SK-N-SH treated with all-trans-retinoic acid at 6 μM for 48 hours (cell line): ENCODE data around the gene RTBDN.

Experiments
- ATAC-seq: fragments of 200-7000 bp; cut with Tn5 transposase; 3 replicates; pipeline ENCODE4 v1.9.1; 2020; ENCODE audit warnings: mild to moderate bottlenecking, moderate library complexity
- ESRRG ChIP-seq: fragments of 250-450 bp; sonication (Bioruptor Pico); IDR thresholded peaks from 2 replicates; pipeline ENCODE4 v1.6.1; 2021; ENCODE audit warnings: mild to moderate bottlenecking
- GLIS3 ChIP-seq: fragments of 250-450 bp; sonication (Bioruptor Pico); IDR thresholded peaks from 2 replicates; pipeline ENCODE4 v1.5.0; 2020; ENCODE audit warnings: mild to moderate bottlenecking, moderate library complexity
- PATZ1 ChIP-seq: fragments of 250-450 bp; sonication (Bioruptor Pico); IDR thresholded peaks from 2 replicates; pipeline ENCODE4 v1.8.0; 2020; ENCODE audit warnings: mild to moderate bottlenecking, moderate library complexity, borderline replicate concordance
- SNAI2 ChIP-seq: fragments of 250-450 bp; sonication (Bioruptor Pico); IDR thresholded peaks from 2 replicates; pipeline ENCODE4 v1.5.0; 2020; ENCODE audit warnings: mild to moderate bottlenecking, moderate library complexity
- TCF4 ChIP-seq: fragments of 250-450 bp; sonication (Bioruptor Pico); IDR thresholded peaks from 2 replicates; pipeline ENCODE4 v1.8.0; 2021; ENCODE audit warnings: mild to moderate bottlenecking, moderate library complexity, borderline replicate concordance

The RTBDN gene

GRCh38 chr19:12778017-12778904, 56.1 kb downstream of the RTBDN start:
- no peak for TF ChIP-seq ESRRG (CRISPR knock-in tag)
- peak; percentile 40; the same call in 1 of the 2 replicates for TF ChIP-seq TCF4
- ATAC-seq, result peak; percentile 51

- TF ChIP-seq SNAI2 (CRISPR knock-in tag) (no peak), GLIS3 (CRISPR knock-in tag) (no peak), PATZ1 (CRISPR knock-in tag) (peak; percentile 94; the same call in 1 of the 2 replicates)
- ATAC-seq, result peak; percentile 73
Measured at GRCh38 chr19:12777217-12778016, 57.0 kb downstream of the RTBDN start.
